A549 (cell line): Measurements from ENCODE around the gene LIN9. TPM values are rescaled to one million over a fixed set of nuclear protein-coding genes. Genes with fewer than 3 reads are reported as not detected.

Experiments used
- ATAC-seq, 2 experiments: fragments of 200-7000 bp in 1 of 2; fragments of >200 bp in 1 of 2; cut with Nextera tagmentation in 1 of 2; cut with Tn5 transposase in 1 of 2; 3 replicates each; pipeline versions ENCODE4 v1.8.0 to v1.9.1; 2018 to 2020; ENCODE audit warnings: mild to moderate bottlenecking in 1 of 2, moderate library complexity in 1 of 2
- CTCF ChIA-PET: fragments of 300-600 bp; sonication (Branson Sonifier 250); formaldehyde crosslinking; extraction: SDS; loops from one replicate; lab custom pipeline; 2021; ENCODE audit warnings: antibody characterized with exemption, inconsistent platforms; lab: Yijun Ruan, JAX
- POLR2A ChIA-PET: fragments of 350-600 bp; formaldehyde crosslinking; extraction: SDS; loops from one replicate; lab custom pipeline; 2021; ENCODE audit warnings: antibody characterized with exemption, inconsistent platforms; lab: Yijun Ruan, JAX
- DNase-seq, 2 experiments: peaks; one replicate each; pipeline versions ENCODE4 v3.0.0 to v3.0.0-alpha.2; 2011 to 2016; ENCODE audit warnings: low read depth in 1 of 2, low spot score in 1 of 2
- FAIRE-seq: peaks from 2 replicates; lab custom pipeline; 2011; peaks lifted over from hg19 to GRCh38; lab: Jason Lieb, UNC
- H3K27ac ChIP-seq, 2 experiments: fragments of >200 bp; sonication (Bioruptor Twin); formaldehyde crosslinking; 3 replicates each; pipeline ENCODE4 v1.5.1; 2016 to 2017
- H3K4me1 ChIP-seq: fragments of >200 bp; sonication (Bioruptor Twin); formaldehyde crosslinking; 3 replicates; pipeline ENCODE4 v1.6.1; 2016
- H3K4me2 ChIP-seq: fragments of >200 bp; sonication (Bioruptor Twin); formaldehyde crosslinking; 3 replicates; pipeline ENCODE4 v1.6.1; 2016
- H3K4me3 ChIP-seq: fragments of >200 bp; sonication (Bioruptor Twin); formaldehyde crosslinking; 3 replicates; pipeline ENCODE4 v1.5.1; 2016
- H3K9me3 ChIP-seq: fragments of >200 bp; sonication (Bioruptor Twin); formaldehyde crosslinking; 3 replicates; pipeline ENCODE4 v1.6.1; 2016
- CBX2 ChIP-seq: fragments of 200-600 bp; sonication (generic); IDR thresholded peaks from 2 replicates; pipeline ENCODE4 v1.6.1; 2016; ENCODE audit warnings: low read depth, mild to moderate bottlenecking, borderline replicate concordance
- CBX8 ChIP-seq: fragments of 200-600 bp; sonication (generic); IDR thresholded peaks from 2 replicates; pipeline ENCODE4 v1.6.1; 2016
- CEBPB ChIP-seq, 2 experiments: fragments of >200 bp in 1 of 2; sonication (Bioruptor Twin) in 1 of 2; formaldehyde crosslinking in 1 of 2; IDR thresholded peaks; 2 replicates each; pipeline ENCODE4 v1.6.1; 2012 to 2016
- CHD2 ChIP-seq: fragments of 150-350 bp; IDR thresholded peaks from 2 replicates; pipeline ENCODE4 v1.6.1; 2014; ENCODE audit warnings: low read length; ENCODE audit not compliant: partially characterized antibody
- EHMT2 ChIP-seq: fragments of 200-600 bp; sonication (generic); IDR thresholded peaks from 2 replicates; pipeline ENCODE4 v1.6.1; 2016; ENCODE audit warnings: antibody characterized with exemption, low read depth, mild to moderate bottlenecking, moderate library complexity
- ESRRA ChIP-seq: fragments of 150-350 bp; IDR thresholded peaks from 2 replicates; pipeline ENCODE4 v1.6.1; 2014; ENCODE audit warnings: mild to moderate bottlenecking, low read length, borderline replicate concordance
- FOSB ChIP-seq: fragments of 250-450 bp; sonication (Bioruptor Pico); IDR thresholded peaks from 2 replicates; pipeline ENCODE4 v1.5.0; 2020; ENCODE audit warnings: mild to moderate bottlenecking, moderate library complexity
- GATA3 ChIP-seq: IDR thresholded peaks from 2 replicates; pipeline ENCODE4 v1.6.1; 2012; ENCODE audit warnings: borderline replicate concordance
- HDAC2 ChIP-seq: fragments of 200-600 bp; sonication (generic); IDR thresholded peaks from 2 replicates; pipeline ENCODE4 v1.6.1; 2016
- HES2 ChIP-seq: fragments of >200 bp; sonication (Bioruptor Twin); formaldehyde crosslinking; IDR thresholded peaks from 2 replicates; pipeline ENCODE4 v1.6.1; 2016
- HEYL ChIP-seq: fragments of 250-450 bp; sonication (Bioruptor Pico); IDR thresholded peaks from 2 replicates; pipeline ENCODE4 v1.8.0; 2021; ENCODE audit warnings: mild to moderate bottlenecking, moderate library complexity
- HOXA7 ChIP-seq: fragments of 250-450 bp; sonication (Bioruptor Pico); IDR thresholded peaks from 2 replicates; pipeline ENCODE4 v1.5.0; 2020; ENCODE audit warnings: mild to moderate bottlenecking, moderate library complexity
- HOXB13 ChIP-seq: fragments of 250-450 bp; sonication (Bioruptor Pico); IDR thresholded peaks from 2 replicates; pipeline ENCODE4 v1.5.0; 2020; ENCODE audit warnings: low read depth, mild to moderate bottlenecking, moderate library complexity
- HOXB5 ChIP-seq: fragments of 250-450 bp; sonication (Bioruptor Pico); IDR thresholded peaks from 2 replicates; pipeline ENCODE4 v1.5.0; 2020; ENCODE audit warnings: mild to moderate bottlenecking, moderate library complexity
- JUN ChIP-seq, 2 experiments: fragments of >200 bp; sonication (Bioruptor Twin); formaldehyde crosslinking; IDR thresholded peaks; 2 replicates in 1 of 2; 3 replicates in 1 of 2; pipeline ENCODE4 v1.6.1; 2016 to 2017
- KDM5A ChIP-seq: fragments of 200-600 bp; sonication (generic); IDR thresholded peaks from 2 replicates; pipeline ENCODE4 v1.6.1; 2016; ENCODE audit warnings: antibody characterized with exemption, mild to moderate bottlenecking
- MAZ ChIP-seq: fragments of 150-350 bp; IDR thresholded peaks from 2 replicates; pipeline ENCODE4 v1.6.1; 2014; ENCODE audit warnings: antibody characterized with exemption, low read depth, low read length, borderline replicate concordance
- NFE2L2 ChIP-seq: fragments of 150-350 bp; conservative IDR thresholded peaks from 2 replicates; pipeline ENCODE4 v1.6.1; 2014; ENCODE audit warnings: low read length
- NPAS2 ChIP-seq: fragments of 250-450 bp; sonication (Bioruptor Pico); IDR thresholded peaks from 2 replicates; pipeline ENCODE4 v1.8.0; 2022; ENCODE audit warnings: mild to moderate bottlenecking, moderate library complexity, borderline replicate concordance
- RFX5 ChIP-seq: fragments of 450-650 bp; IDR thresholded peaks from 2 replicates; pipeline ENCODE4 v1.7.1; 2014; ENCODE audit warnings: antibody characterized with exemption, mild to moderate bottlenecking, moderate library complexity
- RNF2 ChIP-seq: fragments of 200-600 bp; sonication (generic); IDR thresholded peaks from 2 replicates; pipeline ENCODE4 v1.6.1; 2016; ENCODE audit warnings: low read depth, mild to moderate bottlenecking, antibody characterized with exemption, moderate library complexity, borderline replicate concordance
- TFCP2L1 ChIP-seq: fragments of 250-450 bp; sonication (Bioruptor Pico); IDR thresholded peaks from 2 replicates; pipeline ENCODE4 v1.5.0; 2021; ENCODE audit warnings: mild to moderate bottlenecking
- TP53 ChIP-seq: fragments of 250-450 bp; sonication (Bioruptor Pico); IDR thresholded peaks from 2 replicates; pipeline ENCODE4 v1.5.0; 2021; ENCODE audit warnings: mild to moderate bottlenecking, moderate library complexity
- ZC3H11A ChIP-seq: fragments of 450-650 bp; IDR thresholded peaks from 2 replicates; pipeline ENCODE4 v1.6.1; 2014; ENCODE audit warnings: antibody characterized with exemption, mild to moderate bottlenecking
- WGBS: methylation state at CpG from one replicate; pipeline ENCODE4 v1.1.6; 2017; ENCODE audit errors: missing lambda C conversion rate; 5-methylcytosine and 5-hydroxymethylcytosine counted together
- polyA plus RNA-seq, 4 experiments: library from polyadenylated mRNA; depleted of rRNA in 3 of 4; stranded (reverse); fragments of >200 nt; fragmentation: RNase III in 1 of 4; extraction: RNeasy Plus Mini Kit Qiagen cat#74134 plus additional on column Dnase treatment in 1 of 4; gene quantifications; 2 replicates in 3 of 4; 3 replicates in 1 of 4; pipeline ENCODE4 v1.2.3, GENCODE V29; 2011 to 2017
- TF ChIP-seq, protein P1 (sequence below): IDR thresholded peaks from 2 replicates; pipeline ENCODE4 v1.6.1; 2012
- TF ChIP-seq, protein P2 (sequence below): IDR thresholded peaks from 2 replicates; pipeline ENCODE4 v1.6.1; 2012
- TF ChIP-seq, protein P3 (sequence below): IDR thresholded peaks from 2 replicates; pipeline ENCODE4 v1.6.1; 2012; ENCODE audit warnings: low read depth, borderline replicate concordance
- TF ChIP-seq, protein P4 (sequence below): fragments of >200 bp; sonication (Bioruptor Twin); formaldehyde crosslinking; IDR thresholded peaks from 3 replicates; pipeline ENCODE4 v1.6.1; 2016

Gene LIN9
- polyA plus RNA-seq, 2 of the 4 experiments (the other 2 are of a cell fraction) = 8.3 to 14.7 TPM

- H3K9me3 ChIP-seq = no peaks in the 10 kb centered on the region
- no peaks in the 10 kb centered on the region for H3K4me1 ChIP-seq
- DNase-seq = no peak
- ATAC-seq = no peak
- no peak overlapping the region for H3K4me2 ChIP-seq
- whole genome bisulfite sequencing = 79% methylated on average over 11 of the region's 11 CpGs
- H3K4me3 ChIP-seq = no peak overlapping the region
- no peak for FAIRE-seq
- POLR2A ChIA-PET = no interaction called here
- no peak overlapping the region for H3K27ac ChIP-seq
- CTCF ChIA-PET = interaction anchor here (1.7 kb wide), 1 partner anchor 224 kb away, joined by 4 read pairs; no protein-coding TSS in a partner anchor
- TF ChIP-seq HDAC2 = no peak
- no peak for TF ChIP-seq HEYL (CRISPR knock-in tag)
- no peak for TF ChIP-seq HOXA7 (CRISPR knock-in tag)
- TF ChIP-seq, protein P1, sequence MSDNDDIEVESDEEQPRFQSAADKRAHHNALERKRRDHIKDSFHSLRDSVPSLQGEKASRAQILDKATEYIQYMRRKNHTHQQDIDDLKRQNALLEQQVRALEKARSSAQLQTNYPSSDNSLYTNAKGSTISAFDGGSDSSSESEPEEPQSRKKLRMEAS = no peak
- no peak for TF ChIP-seq CHD2
- TF ChIP-seq NPAS2 (CRISPR knock-in tag) = no peak
- no peak for TF ChIP-seq EHMT2
- TF ChIP-seq HES2 = no peak
- no peak for TF ChIP-seq HOXB5 (CRISPR knock-in tag)
- TF ChIP-seq CBX2 = no peak
- TF ChIP-seq ZC3H11A = no peak
- TF ChIP-seq ESRRA = no peak
- TF ChIP-seq, protein P2, sequence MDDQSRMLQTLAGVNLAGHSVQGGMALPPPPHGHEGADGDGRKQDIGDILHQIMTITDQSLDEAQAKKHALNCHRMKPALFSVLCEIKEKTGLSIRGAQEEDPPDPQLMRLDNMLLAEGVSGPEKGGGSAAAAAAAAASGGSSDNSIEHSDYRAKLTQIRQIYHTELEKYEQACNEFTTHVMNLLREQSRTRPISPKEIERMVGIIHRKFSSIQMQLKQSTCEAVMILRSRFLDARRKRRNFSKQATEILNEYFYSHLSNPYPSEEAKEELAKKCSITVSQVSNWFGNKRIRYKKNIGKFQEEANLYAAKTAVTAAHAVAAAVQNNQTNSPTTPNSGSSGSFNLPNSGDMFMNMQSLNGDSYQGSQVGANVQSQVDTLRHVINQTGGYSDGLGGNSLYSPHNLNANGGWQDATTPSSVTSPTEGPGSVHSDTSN = no peak
- no peak for TF ChIP-seq KDM5A
- TF ChIP-seq TFCP2L1 (CRISPR knock-in tag) = no peak
- no peak for TF ChIP-seq HOXB13
- TF ChIP-seq CEBPB (IDR thresholded peaks at IDR 0.05) = no peak
- TF ChIP-seq, all 56 proteins: peak for 0
Measured at GRCh38 chr1:226349081-226349480, 40.1 kb upstream of the LIN9 start.

DNA sequence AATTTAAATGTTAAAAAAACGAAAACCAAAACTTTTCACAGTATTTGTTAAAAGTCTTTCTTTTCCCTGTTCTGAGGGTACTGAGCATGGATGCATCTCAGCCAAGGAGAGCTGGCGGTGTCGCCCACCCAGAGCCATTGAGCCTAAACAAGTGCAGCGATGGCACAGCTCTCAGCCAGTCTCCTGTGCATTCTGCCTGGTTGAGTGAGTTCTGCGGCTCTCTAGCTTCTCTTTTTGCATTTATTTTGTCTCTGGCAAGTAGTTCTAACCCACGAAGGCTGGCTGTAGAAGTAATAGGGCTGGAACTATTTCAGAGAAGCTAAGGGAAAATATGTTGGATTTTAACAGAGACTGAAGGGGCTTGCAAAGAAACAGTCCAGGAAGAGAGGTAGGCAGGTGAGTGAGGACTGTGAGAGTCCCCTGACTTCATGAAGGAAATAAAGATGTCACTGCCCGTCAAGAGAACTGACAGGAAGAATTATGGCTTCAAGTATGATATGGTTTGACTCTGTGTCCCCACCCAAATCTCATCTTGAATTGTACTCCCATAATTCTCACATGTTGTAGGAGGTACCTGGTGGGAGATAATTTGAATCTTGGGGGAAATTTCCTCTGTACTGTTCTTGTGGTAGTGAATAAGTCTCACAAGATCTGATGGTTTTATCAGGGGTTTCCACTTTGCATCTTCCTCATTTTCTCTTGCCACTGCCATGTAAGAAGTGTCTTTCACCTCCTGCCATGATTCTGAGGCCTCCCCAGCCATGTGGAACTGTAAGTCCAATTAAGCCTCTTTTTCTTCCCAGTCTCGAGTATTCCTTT, 35.7 kb upstream of the LIN9 start:
- ChIA-PET CTCF (interaction anchor here (1.1 to 1.5 kb wide), 2 partner anchors 11 to 44 kb away, joined by 3 to 5 read pairs; no protein-coding TSS in a partner anchor), POLR2A (no interaction called here)
- H3K9me3 ChIP-seq = peaks cover 7% of the 10 kb centered on the region; the same call in 1 of the 3 replicates
- no peak overlapping the region for H3K27ac ChIP-seq
- H3K4me3 ChIP-seq = no peak overlapping the region
- WGBS = 49% methylated on average over 8 of the region's 8 CpGs
- H3K4me2 ChIP-seq = no peak overlapping the region
- no peak for TF ChIP-seq HDAC2
- TF ChIP-seq RNF2 = no peak
- no peak for TF ChIP-seq RFX5
- no peak for TF ChIP-seq GATA3
- TF ChIP-seq, protein P3, sequence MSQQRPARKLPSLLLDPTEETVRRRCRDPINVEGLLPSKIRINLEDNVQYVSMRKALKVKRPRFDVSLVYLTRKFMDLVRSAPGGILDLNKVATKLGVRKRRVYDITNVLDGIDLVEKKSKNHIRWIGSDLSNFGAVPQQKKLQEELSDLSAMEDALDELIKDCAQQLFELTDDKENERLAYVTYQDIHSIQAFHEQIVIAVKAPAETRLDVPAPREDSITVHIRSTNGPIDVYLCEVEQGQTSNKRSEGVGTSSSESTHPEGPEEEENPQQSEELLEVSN = no peak
- TF ChIP-seq TP53 (CRISPR knock-in tag) = no peak
- TF ChIP-seq KDM5A = no peak
- TF ChIP-seq FOSB (CRISPR knock-in tag) = no peak
- no peak for TF ChIP-seq ZC3H11A
- TF ChIP-seq HEYL (CRISPR knock-in tag) = no peak
- TF ChIP-seq NFE2L2 = no peak
- no peak for TF ChIP-seq HOXB13
- TF ChIP-seq JUN (IDR thresholded peaks at IDR 0.05) = no peak
- TF ChIP-seq MAZ = no peak
- TF ChIP-seq, protein P4, sequence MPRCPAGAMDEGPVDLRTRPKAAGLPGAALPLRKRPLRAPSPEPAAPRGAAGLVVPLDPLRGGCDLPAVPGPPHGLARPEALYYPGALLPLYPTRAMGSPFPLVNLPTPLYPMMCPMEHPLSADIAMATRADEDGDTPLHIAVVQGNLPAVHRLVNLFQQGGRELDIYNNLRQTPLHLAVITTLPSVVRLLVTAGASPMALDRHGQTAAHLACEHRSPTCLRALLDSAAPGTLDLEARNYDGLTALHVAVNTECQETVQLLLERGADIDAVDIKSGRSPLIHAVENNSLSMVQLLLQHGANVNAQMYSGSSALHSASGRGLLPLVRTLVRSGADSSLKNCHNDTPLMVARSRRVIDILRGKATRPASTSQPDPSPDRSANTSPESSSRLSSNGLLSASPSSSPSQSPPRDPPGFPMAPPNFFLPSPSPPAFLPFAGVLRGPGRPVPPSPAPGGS = no peak
- TF ChIP-seq HOXB5 (CRISPR knock-in tag) = no peak
- no peak for TF ChIP-seq CBX8
- no peak for TF ChIP-seq HES2
- no peaks in the 10 kb centered on the region for H3K4me1 ChIP-seq
- no peak for DNase-seq
- FAIRE-seq = no peak
- no peak for ATAC-seq
